NCI-H345 treated with DMSO at 0.1 percent for 48 hours (cell line): ENCODE data around the gene DENND1A.

Experiments
- DNase-seq: peaks from one replicate; lab custom pipeline; 2025; ENCODE audit not compliant: unreplicated experiment; lab: John Stamatoyannopoulos, UW

Gene DENND1A

GRCh38 chr9:123368536-123369153 lies 561.3 kb downstream of the DENND1A start:
- no peak for DNase-seq

GRCh38 chr9:123368023-123368422 lies 561.9 kb downstream of the DENND1A start:
- no peak for DNase-seq

- DNase-seq: no peak
Observed at GRCh38 chr9:123365881-123366528, 563.9 kb downstream of the DENND1A start.

- no peak for DNase-seq
Observed at GRCh38 chr9:123365287-123365880, 564.5 kb downstream of the DENND1A start.

- no peak for DNase-seq
Observed at GRCh38 chr9:123364241-123364824, 565.6 kb downstream of the DENND1A start.

GRCh38 chr9:123362856-123363255 lies 567.1 kb downstream of the DENND1A start:
- no peak for DNase-seq

GRCh38 chr9:123361731-123362510 lies 568.0 kb downstream of the DENND1A start:
- no peak for DNase-seq

- DNase-seq: no peak
Observed at GRCh38 chr9:123361086-123361730, 568.7 kb downstream of the DENND1A start.

GRCh38 chr9:123360161-123361085 lies 569.5 kb downstream of the DENND1A start:
- DNase-seq: no peak

- DNase-seq: no peak
Observed at GRCh38 chr9:123359546-123359945, 570.4 kb downstream of the DENND1A start.

GRCh38 chr9:123359106-123359505 lies 570.8 kb downstream of the DENND1A start:
- DNase-seq: no peak

GRCh38 chr9:123358181-123358905 lies 571.6 kb downstream of the DENND1A start:
- no peak for DNase-seq

- DNase-seq: no peak
Observed at GRCh38 chr9:123357743-123358059, 572.2 kb downstream of the DENND1A start.

- no peak for DNase-seq
Observed at GRCh38 chr9:123356851-123357742, 572.8 kb downstream of the DENND1A start.

- DNase-seq: no peak
Observed at GRCh38 chr9:123355761-123356431, 574.0 kb downstream of the DENND1A start, which contains the start of gene CRB2. TSS of gene CRB2 (plus strand) at chr9:123356197. CDS start at chr9:123356261, 64 bp downstream.

- no peak for DNase-seq
Observed at GRCh38 chr9:123354806-123355508, 575.0 kb downstream of the DENND1A start.

- DNase-seq: peak; percentile 8
Observed at GRCh38 chr9:123353984-123354591, 575.8 kb downstream of the DENND1A start.
